ENCODE data around the gene DGUOK. TPM values are rescaled to one million over a fixed set of nuclear protein-coding genes. Genes with fewer than 3 reads are reported as not detected.

DGUOK gene
- total and polyA plus RNA-seq, 10 of the 15 experiments (the other 5 are each of a cell fraction or from before 2014, with no cell fraction given) = 64.4 to 234 (median 91.4) TPM

DNA sequence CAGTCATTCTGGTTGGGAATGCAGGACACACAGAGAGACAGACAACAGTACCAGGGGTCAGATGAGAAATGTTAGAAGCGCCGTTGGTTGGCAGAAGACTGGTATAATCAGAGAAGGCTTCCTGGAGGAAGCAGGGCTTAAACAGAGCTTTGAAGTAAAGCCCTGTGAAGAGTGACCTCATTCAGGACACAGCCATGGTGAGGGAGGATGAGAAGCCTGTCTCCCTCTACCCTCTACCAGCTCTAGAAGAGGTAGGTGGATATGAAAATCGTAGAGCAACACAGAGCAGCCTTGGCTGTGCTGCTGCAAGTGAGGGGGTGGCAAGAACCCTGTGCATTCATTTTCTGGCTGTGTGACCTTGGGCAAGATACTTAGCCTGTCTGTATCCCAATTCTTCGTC is 72.3 kb downstream of the DGUOK start:
- Histone ChIP-seq H3K4me1 (ENCODE audit: control insufficient read depth, insufficient read depth, low read length) (peaks cover 30% of the 10 kb centered on the region), H3K9ac (ENCODE audit: control insufficient read depth, insufficient read depth, low read length) (no peak overlapping the region), H3K27ac (ENCODE audit: control insufficient read depth, insufficient read depth) (no peak overlapping the region), H3K9me3 (replicated peaks; ENCODE audit: control insufficient read depth, insufficient read depth, low read length) (no peaks in the 10 kb centered on the region), H2AFZ (ENCODE audit: control insufficient read depth, low read depth, low read length) (no peak overlapping the region), H4K20me1 (ENCODE audit: control insufficient read depth, insufficient read depth) (peaks cover 27% of the 10 kb centered on the region), H3K79me2 (ENCODE audit: control insufficient read depth, insufficient read depth, low read length) (peaks cover 97% of the 10 kb centered on the region), H3K27me3 (replicated peaks in 1 of 2; ENCODE audit: control insufficient read depth in 2 of 2, insufficient read depth in 2 of 2, low read length in 1 of 2) (no peaks in the 10 kb centered on the region), H3K36me3 (ENCODE audit: control insufficient read depth in 2 of 2, insufficient read depth in 2 of 2, low read length in 1 of 2) (peaks cover 13 to 14% of the 10 kb centered on the region in 2 experiments; a peak in 3 of 4 replicates), H3K4me3 (no peak overlapping the region), H3K4me2 (ENCODE audit: control insufficient read depth, insufficient read depth) (no peak overlapping the region)
- TSS peak; percentile 18 for BruUV-seq (replicated peaks)
- ChIA-PET RAD21 (ENCODE audit: unreplicated experiment) (interaction anchor here (1.6 kb wide), 1 partner anchor 11 kb away, joined by 5 read pairs; no protein-coding TSS in a partner anchor), SMC1A (ENCODE audit: uncharacterized antibody, unreplicated experiment) (no interaction called here), CTCF (no interaction called here), POLR2A (interaction anchor here (0.6 kb wide), 1 partner anchor 21 kb away, joined by 4 read pairs; no protein-coding TSS in a partner anchor)
- no peak for DNase-seq (ENCODE audit: low read depth, low spot score)
- WGBS (ENCODE audit: insufficient coverage, insufficient replicate concordance, low lambda C conversion rate, missing lambda C conversion rate) = 58% methylated on average over 4 of the region's 4 CpGs
- ATAC-seq = no peak
- TF ChIP-seq, protein P1, sequence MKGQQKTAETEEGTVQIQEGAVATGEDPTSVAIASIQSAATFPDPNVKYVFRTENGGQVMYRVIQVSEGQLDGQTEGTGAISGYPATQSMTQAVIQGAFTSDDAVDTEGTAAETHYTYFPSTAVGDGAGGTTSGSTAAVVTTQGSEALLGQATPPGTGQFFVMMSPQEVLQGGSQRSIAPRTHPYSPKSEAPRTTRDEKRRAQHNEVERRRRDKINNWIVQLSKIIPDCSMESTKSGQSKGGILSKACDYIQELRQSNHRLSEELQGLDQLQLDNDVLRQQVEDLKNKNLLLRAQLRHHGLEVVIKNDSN (IDR thresholded peaks at IDR 0.05; ENCODE audit: borderline replicate concordance, extremely low read length, insufficient read depth, low read depth, low read length) = no peak
- TF ChIP-seq, protein P2, sequence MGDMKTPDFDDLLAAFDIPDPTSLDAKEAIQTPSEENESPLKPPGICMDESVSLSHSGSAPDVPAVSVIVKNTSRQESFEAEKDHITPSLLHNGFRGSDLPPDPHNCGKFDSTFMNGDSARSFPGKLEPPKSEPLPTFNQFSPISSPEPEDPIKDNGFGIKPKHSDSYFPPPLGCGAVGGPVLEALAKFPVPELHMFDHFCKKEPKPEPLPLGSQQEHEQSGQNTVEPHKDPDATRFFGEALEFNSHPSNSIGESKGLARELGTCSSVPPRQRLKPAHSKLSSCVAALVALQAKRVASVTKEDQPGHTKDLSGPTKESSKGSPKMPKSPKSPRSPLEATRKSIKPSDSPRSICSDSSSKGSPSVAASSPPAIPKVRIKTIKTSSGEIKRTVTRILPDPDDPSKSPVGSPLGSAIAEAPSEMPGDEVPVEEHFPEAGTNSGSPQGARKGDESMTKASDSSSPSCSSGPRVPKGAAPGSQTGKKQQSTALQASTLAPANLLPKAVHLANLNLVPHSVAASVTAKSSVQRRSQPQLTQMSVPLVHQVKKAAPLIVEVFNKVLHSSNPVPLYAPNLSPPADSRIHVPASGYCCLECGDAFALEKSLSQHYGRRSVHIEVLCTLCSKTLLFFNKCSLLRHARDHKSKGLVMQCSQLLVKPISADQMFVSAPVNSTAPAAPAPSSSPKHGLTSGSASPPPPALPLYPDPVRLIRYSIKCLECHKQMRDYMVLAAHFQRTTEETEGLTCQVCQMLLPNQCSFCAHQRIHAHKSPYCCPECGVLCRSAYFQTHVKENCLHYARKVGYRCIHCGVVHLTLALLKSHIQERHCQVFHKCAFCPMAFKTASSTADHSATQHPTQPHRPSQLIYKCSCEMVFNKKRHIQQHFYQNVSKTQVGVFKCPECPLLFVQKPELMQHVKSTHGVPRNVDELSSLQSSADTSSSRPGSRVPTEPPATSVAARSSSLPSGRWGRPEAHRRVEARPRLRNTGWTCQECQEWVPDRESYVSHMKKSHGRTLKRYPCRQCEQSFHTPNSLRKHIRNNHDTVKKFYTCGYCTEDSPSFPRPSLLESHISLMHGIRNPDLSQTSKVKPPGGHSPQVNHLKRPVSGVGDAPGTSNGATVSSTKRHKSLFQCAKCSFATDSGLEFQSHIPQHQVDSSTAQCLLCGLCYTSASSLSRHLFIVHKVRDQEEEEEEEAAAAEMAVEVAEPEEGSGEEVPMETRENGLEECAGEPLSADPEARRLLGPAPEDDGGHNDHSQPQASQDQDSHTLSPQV (IDR thresholded peaks at IDR 0.05) = no peak
- TF ChIP-seq EGR1 (IDR thresholded peaks at IDR 0.05; ENCODE audit: borderline replicate concordance in 1 of 2, low read depth in 2 of 2, low read length in 2 of 2) (peak in 1 of 2 experiments; percentile 29; a peak in 1 of 3 replicates), RB1 (IDR thresholded peaks at IDR 0.05; ENCODE audit: borderline replicate concordance) (no peak), RAD51 (IDR thresholded peaks at IDR 0.05) (no peak)
- in situ Hi-C loops (cut with MboI) = no loop called here
- intact Hi-C loops (cut with micrococcal nuclease; ENCODE audit: unreplicated experiment) = no loop called here
- FAIRE-seq = no peak

Measured in GM12878 (cell line).